NCI-H2196 (cell line): ENCODE data around the gene PRAF2.

Experiments
- DNase-seq: peaks from one replicate; lab custom pipeline; 2025; ENCODE audit not compliant: unreplicated experiment; lab: John Stamatoyannopoulos, UW

PRAF2 gene

DNA sequence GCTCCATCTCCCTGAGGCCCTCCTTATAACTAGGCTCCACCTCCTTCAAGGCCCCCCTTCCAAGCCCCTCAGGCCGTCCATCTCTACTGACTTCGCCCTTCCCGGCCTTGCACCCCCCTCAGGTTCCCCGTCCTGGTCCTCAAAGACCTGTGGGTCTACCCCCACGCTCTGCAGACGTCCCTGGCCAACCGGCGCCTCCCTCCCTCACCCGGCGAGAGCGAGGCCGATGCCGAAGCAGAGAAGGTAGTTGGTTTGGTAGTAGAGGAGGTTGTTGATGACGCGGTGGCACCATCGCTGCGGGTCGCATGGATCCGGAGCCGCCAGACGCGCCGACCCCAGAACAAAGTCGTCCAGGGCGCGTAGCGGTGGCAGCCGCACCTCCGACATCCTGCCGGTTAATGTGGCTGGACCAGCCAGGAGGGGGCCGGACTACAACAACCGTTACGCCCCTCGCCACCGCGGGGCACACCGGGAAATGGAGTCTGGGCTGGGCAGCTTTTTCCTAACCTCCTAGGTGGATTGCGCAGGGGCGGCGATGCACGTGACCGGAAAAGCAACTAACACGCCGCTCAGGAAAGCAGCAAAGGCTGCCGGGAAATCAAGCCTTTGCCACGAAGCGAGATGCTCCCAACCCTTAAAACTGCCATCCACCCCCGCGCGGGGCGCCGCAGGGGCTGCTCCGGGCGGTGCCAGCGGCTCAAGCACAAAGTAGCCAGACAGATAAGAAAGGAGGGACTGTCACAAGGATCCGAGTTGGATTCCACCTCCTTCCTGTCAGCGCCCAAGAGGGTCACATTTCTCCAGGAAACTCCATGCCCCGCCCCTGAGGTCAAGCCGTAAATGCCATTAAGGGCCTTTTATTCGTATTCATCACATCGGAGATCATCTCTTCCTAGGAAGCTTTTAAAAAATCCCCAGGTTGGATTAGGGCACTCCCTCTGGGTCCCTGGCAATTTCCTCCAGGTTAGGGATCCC, at the start of gene PRAF2:
PRAF2 (minus strand) TSS at position 402 of the 975 bp plus-strand sequence; CDS start at position 387, 15 bp downstream.
- peak; percentile 87 for DNase-seq

DNA sequence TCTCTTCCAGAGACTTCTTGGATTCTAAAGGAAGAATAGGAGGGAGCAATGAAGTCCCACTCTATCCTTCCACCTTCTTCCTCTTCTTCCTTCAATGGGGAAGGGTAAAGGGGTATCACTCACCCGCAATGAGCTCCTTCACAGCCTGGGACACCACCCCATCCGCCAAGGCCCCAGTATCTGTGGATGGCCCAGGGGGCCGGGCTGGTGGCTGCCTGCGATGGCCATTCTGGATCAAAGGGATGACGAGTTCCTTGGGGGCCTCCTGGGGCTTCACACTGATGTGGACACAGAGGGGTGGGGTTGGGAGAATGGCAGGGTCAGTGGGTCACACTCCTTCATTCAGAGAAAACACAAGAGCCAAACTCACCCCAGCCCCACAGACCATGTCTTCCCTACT, 48.7 kb upstream of the PRAF2 start:
- DNase-seq, result no peak

DNA sequence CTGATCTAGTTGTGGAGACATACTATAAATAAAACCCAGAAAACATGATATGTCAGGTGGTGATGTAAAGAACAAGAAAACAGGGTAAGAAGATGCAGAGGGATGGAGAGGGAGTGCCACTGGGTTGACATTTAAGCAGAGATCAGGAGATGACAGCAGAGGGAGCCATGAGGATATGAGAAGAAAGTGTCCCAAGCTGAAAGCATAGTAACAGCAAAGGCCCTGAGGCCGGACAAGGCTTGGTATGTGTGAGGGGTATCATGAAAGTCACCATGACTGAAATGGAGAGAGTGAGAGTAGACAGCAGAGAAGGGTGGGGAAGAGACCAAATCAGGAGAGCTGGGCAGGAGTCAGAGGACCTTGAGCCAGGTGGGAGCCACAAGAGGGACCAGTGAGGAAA, 46.3 kb upstream of the PRAF2 start:
- no peak for DNase-seq

DNA sequence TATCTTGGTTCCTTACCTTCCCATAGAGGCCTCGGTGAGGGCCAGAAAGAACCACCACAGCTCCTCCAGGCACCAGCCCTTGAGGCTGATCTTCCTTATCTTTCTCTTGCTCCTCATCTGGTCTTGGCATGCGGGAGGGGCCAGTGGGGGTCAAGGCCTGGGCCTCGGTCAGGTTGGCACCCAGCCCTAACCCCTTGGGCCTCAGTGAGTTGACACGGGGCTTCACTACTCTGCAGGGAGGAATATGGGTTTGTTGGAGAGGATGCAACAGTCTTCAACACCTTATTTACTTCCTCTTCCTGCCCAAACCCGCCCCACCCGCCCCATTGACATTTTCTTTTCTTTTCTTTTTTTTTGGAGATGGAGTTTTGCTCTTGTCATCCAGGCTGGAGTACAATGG, 43.8 kb upstream of the PRAF2 start:
- DNase-seq, result no peak

DNA sequence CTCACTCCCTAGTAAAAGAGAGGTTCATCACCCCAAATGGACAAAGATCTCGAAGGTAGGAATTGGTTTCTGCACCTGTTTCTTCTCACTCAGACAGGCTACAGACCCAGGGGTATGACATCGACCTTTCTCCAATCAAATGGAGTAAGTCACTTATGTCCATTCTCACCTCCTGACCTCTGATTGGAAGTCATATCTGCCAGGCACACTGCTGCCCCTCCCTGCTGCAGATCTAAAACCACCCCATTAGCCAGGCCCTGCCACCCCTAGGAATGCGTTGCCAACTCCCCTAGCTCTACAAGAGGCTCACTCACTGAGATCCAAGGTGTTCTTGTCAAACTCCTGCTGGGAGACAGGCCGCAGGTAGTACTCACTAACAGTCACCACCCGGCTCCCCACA, 42.9 kb upstream of the PRAF2 start:
- no peak for DNase-seq

- no peak for DNase-seq
These were observed 42.3 kb upstream of the PRAF2 start for GRCh38 chrX:49116076-49116475.

DNA sequence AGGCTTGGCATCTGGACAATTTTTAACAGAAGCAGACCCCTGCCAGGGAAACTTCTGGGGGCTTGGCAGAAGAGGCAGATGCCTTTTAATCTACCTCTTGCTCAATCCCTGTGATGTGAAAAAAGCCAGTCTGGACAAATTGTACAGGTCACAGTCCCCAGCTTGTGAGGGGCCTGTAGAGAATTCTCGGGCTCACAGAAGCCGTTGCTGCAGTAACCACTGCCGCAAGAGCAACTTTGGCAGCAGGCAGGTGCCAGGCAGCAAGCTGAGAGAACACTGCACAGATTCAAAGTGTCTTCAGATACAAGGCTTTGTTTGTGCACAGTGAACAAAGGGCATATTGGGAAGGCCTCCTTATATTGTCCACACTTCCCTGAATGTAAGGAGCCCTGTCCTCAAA, 38.0 kb upstream of the PRAF2 start:
- no peak for DNase-seq

- DNase-seq, result no peak
These were observed 36.6 kb upstream of the PRAF2 start for GRCh38 chrX:49110417-49110816.

GRCh38 chrX:49108641-49109040, 34.8 kb upstream of the PRAF2 start:
- no peak for DNase-seq

DNA sequence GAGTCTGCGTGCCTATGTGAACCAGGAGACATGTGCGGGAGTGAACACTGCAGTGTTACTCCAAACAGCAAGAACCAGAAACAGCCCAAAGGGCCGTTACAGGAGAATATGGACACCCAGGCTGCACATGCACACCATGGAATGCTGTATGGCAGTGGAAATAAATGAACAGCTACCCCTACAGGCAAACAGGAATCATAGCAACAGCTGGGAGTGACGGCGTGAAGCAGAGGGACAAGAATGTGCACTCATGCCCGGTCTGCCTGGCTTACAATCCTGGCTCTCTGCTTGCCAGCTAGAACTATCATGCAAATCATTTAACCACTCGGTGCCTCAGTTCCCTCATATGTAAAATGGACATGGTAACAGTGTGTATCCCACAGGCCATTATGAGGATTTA, 33.1 kb upstream of the PRAF2 start:
- no peak for DNase-seq

GRCh38 chrX:49106296-49106695, 32.5 kb upstream of the PRAF2 start:
- DNase-seq, result no peak

- DNase-seq, result no peak
These were observed 29.8 kb upstream of the PRAF2 start for GRCh38 chrX:49103637-49104036.

DNA sequence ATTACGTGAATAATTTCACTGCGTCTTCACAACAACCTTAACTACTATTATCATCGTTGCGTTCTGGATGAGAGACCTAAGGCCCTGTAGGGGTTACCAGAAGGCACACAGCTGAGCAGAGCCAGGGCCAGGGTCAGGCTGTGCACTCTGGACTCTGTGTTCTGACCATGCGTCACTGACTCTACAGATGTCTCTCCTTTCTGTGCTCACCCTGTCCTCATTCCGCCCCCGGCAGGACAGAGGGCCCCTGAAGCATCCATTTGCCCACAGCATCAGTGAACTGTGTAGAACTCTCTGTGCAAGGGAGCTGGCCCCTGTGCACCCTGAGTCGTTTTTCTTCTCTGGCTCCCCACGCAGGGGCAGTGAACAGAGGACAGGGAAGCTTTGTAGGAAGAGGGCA, 28.4 kb upstream of the PRAF2 start:
- DNase-seq, result no peak

DNA sequence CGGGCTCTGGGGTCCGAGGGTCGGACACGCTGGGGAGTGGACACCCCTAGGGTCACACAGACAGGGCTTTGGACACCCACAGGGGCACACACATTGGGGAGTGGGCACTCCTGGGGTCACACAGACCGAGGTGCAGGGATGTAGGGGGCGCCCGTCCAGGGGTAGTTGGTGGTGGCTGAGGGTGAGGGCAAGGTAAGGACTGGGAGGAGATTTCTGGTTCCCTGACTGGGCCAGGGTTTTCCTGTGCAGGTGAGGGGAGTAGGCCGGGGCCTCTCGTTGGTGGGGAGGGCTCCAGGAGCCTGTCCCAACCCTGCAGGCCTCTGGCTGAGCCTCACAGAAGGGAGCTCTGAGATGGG, 27.8 kb upstream of the PRAF2 start:
- DNase-seq, result no peak

GRCh38 chrX:49100704-49101628, 27.2 kb upstream of the PRAF2 start:
- peak; percentile 89 for DNase-seq

DNA sequence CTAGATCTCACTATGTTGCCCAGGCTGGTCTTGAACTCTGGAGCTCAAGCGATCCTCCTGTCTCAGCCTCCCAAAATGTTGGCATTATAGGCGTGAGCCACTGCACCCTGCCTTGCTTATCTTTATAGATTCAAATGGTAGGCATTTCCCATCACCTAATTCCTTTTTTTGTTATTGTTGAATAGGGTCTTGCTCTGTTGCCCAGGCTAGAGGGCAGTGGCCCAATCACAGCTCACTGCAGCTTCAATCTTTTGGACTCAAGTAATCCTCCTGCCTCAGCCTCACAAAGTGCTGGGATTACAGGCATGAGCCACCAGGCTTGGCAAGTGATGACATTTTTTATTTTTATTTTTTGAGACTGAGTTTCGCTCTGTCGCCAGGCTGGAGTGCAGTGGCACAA, 22.6 kb upstream of the PRAF2 start:
- no peak for DNase-seq

DNA sequence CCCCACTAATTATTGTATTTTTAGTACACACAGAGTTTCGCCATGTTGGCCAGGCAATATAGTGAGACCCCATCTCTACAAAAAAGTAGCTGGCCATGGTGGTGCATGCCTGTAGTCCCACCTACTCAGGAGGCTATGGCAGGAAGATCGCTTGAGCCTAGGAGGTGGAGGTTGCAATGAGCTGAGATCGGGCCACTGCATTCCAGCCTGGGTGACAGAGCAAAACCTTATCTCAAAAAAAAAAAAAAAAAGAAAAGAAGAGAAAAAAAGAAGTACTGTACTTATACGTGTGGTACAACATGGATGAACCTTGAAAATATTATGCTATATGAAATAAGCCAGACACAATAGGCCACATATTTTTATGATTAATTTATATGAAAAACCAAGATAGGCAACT, 15.8 kb upstream of the PRAF2 start:
- DNase-seq, result no peak

DNA sequence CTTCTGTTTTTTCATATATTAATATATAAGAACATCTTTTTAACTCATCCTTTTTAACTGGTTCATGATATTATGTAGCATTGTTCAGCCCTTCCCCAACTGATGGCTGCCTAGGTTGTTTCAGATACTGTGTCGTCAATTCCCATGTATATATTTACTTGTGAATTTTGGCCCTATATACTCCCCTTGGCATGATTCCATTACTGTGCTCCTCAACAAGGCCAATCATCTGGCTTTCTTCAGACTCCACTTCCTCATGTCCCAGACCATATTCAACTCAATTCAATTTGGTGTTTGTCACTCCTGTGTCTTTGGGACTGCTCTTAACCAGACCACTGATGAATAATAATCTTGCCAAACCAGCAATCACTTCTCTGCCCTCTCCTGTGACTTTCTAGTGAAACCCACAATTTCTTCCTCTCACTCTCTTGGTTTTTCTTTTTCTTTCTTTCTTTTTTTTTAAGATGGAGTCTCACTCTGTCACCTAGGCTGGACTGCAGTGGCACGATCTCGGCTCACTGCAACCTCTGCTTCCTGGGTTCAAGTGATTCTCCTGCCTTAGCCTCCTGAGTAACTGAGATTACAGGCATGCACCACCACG, 8.6 kb upstream of the PRAF2 start:
- no peak for DNase-seq

DNA sequence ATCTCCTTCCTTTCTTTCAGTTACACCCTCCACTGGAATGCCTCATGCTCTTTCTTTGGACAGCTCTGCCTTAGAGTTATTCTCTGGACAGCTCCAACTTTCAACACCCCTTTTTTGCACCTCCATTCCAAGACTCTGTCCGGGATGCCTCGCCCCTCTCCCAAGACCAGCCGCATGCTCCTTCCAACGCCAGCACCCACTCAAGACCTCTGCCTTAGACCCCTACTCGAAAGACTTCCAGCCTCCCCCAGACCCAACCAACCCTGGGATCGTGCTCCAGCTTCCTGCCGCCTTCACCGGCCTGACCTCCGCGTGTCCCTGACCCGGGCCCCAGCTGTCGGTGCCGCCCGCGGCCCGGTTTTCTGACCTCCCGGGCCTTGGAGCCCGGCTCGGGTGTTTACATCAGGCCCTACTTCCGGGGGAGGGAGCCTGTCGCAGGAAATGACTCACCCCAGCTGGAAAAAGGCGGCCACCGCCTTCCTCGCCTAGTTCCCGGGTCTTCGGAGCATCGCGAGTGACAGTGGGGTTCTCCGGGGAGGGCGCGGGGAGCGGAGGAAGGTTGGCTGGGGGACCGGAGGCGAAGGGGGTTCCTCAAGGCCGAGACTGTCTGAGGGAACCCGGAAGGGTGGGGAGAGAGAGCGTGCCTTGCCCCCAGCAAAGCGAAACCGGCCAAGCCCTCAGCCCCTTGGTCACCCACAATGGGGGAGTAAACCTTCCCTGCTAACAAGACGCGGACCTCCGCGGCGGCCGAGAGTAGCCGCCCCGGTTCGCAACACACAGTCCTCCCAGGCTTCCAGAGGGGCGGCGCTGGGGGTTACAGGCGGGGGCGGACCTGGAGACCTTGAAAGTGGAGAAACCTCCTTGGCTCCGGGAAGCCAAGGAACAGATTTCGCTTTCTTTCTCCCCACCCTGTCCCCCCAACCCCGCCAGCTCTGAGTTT, 6.0 kb upstream of the PRAF2 start, which contains the start of gene WDR45:
WDR45 (minus strand) TSS at position 399 of the 940 bp plus-strand sequence. CDS start 1,792 bp downstream, outside the sequence.
- DNase-seq, result peak; percentile 50

DNA sequence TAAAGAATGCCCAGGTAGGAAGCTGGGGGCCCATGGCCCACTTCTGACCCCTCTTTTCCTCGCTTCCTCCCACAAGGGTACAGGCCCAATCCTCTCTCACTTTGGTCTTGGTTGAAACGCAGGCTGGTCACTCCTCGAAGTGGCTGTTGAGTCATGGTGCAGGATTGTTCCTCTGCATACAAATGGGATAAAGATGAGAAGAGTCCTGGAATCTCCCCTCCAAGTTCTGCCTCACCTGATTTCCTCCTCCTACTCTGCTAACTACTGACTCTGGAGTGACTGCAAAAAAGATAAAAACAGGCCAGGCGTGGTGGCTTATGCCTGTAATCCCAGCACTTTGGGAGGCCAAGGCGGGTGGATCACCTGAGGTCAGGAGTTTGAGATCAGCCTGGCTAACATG, 4.1 kb upstream of the PRAF2 start:
- no peak for DNase-seq
